Esophagus squamous epithelium (tissue), 5 donors: ENCODE data around the gene ARHGEF25. TPM values are rescaled to one million over a fixed set of nuclear protein-coding genes. Genes with fewer than 3 reads are reported as not detected.

Experiments
- DNase-seq: peaks from one replicate; lab custom pipeline; 2025; lab: John Stamatoyannopoulos, UW
- H3K27ac ChIP-seq, 4 donors: fragments of 200-600 bp; sonication (generic); one replicate each; pipeline ENCODE4 v1.5.1; 2016 to 2019; ENCODE audit warnings: mild to moderate bottlenecking in 1 of 4
- H3K27me3 ChIP-seq, 4 donors: fragments of 200-600 bp; sonication (generic); 1 replicate in 3 of 4; 2 replicates in 1 of 4; pipeline versions ENCODE4 v1.5.1 to v1.6.0; 2017 to 2021; ENCODE audit warnings: antibody characterized with exemption in 1 of 4
- H3K36me3 ChIP-seq, 3 donors: fragments of 200-600 bp; sonication (generic); one replicate each; pipeline ENCODE4 v1.5.1; 2016 to 2019
- H3K4me1 ChIP-seq, 3 donors: fragments of 200-600 bp; sonication (generic); one replicate each; pipeline ENCODE4 v1.5.1; 2017 to 2019
- H3K4me3 ChIP-seq, 4 donors: fragments of 200-600 bp; sonication (generic); 1 replicate in 3 of 4; 2 replicates in 1 of 4; pipeline ENCODE4 v1.5.1; 2016 to 2019; ENCODE audit warnings: mild to moderate bottlenecking in 2 of 4, moderate library complexity in 1 of 4
- H3K9me3 ChIP-seq, 3 donors: fragments of 200-600 bp; sonication (generic); one replicate each; pipeline ENCODE4 v1.5.1; 2016 to 2019
- CTCF ChIP-seq, 6 experiments: fragments of 450-650 bp in 4 of 6; fragments of 200-600 bp in 2 of 6; sonication (generic) in 2 of 6; IDR thresholded peaks; one replicate each; pipeline ENCODE4 v1.5.1; 2016 to 2019; ENCODE audit warnings: antibody characterized with exemption in 6 of 6, mild to moderate bottlenecking in 4 of 6, moderate library complexity in 4 of 6
- POLR2A ChIP-seq, 4 donors: fragments of 450-650 bp; IDR thresholded peaks; one replicate each; pipeline ENCODE4 v1.6.1; 2017; ENCODE audit warnings: antibody characterized with exemption in 4 of 4, mild to moderate bottlenecking in 4 of 4, moderate library complexity in 3 of 4
- WGBS, 2 donors: methylation state at CpG; one replicate each; pipeline ENCODE4 v1.1.5; 2018; 5-methylcytosine and 5-hydroxymethylcytosine counted together
- intact Hi-C: fragments of 100-400 bp; cut with DNase I; formaldehyde crosslinking; loops from one replicate; pipeline ENCODE4 v1.15.0; 2022
- total RNA-seq, 4 donors: library from RNA; depleted of rRNA; stranded (reverse); fragments of >200 nt; gene quantifications; one replicate each; pipeline ENCODE4 v1.1.0, GENCODE V29; 2016
- donor health status: DM: yes; HTN: yes; CAD: no.

The ARHGEF25 gene
- total RNA-seq, 4 donors from 2014 or later = 0.76 to 27.7 (median 6.2) TPM

DNA sequence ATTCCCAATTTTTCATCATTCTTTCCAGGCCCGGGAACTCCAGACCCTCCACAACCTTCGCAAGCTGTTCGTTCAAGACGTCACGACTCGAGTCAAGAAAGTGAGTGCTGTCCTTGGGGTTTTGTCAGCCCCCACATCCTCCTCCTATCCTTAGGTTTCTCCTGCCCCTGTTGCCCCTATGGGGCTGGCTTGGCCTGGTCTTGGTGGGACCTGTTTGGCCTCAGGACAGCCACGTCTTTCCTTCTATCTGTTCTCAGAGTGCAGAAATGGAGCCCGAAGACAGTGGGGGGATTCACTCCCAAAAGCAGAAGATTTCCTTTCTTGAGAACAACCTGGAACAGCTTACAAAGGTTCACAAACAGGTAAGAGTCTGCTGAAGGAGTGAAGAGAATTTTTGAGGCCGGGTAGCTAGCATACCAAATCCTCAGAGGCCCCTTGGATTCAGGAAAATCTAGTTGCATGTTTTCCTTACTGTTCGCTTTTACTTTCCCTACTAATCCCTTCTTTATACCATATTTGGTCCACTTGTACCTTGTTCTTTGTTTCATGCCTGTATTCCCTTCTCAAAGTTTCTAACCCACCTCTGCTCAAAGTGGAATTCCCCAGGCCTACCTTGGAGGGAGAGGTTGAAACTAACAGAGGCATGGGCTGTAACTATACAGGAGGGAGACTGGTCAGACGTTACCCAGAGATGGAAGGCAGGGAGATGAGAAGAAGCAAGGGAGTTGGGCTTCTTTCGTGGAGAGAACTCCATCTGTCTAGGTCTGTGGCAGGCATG is 33.1 kb upstream of the ARHGEF25 start:
- H3K4me1 ChIP-seq = no peaks in the 10 kb centered on the region
- no peak overlapping the region for H3K27ac ChIP-seq
- intact Hi-C loops = no loop called here
- TF ChIP-seq POLR2A (IDR thresholded peaks at IDR 0.05) = no peak
- TF ChIP-seq CTCF (IDR thresholded peaks at IDR 0.05) = no peak
- peaks cover 0 to 7% (median 0%) of the 10 kb centered on the region in 4 donors for H3K27me3 ChIP-seq
- no peak overlapping the region for H3K4me3 ChIP-seq
- H3K9me3 ChIP-seq = no peaks in the 10 kb centered on the region
- DNase-seq = no peak
- no peaks in the 10 kb centered on the region for H3K36me3 ChIP-seq
- 74 to 89% methylated on average over 11 to 12 of the region's 12 CpGs for WGBS, 2 donors

GRCh38 chr12:57579011-57579410 is 32.2 kb upstream of the ARHGEF25 start:
- no peak for TF ChIP-seq POLR2A (IDR thresholded peaks at IDR 0.05)
- TF ChIP-seq CTCF (IDR thresholded peaks at IDR 0.05) = no peak
- no peak for DNase-seq
- H3K9me3 ChIP-seq = no peaks in the 10 kb centered on the region
- no peak overlapping the region for H3K4me3 ChIP-seq
- H3K27me3 ChIP-seq = peaks cover 0 to 7% (median 0%) of the 10 kb centered on the region in 4 donors
- H3K36me3 ChIP-seq = no peaks in the 10 kb centered on the region
- 68 to 83% methylated on average over 1 to 2 of the region's 2 CpGs for WGBS, 2 donors
- no peak overlapping the region for H3K27ac ChIP-seq
- no peaks in the 10 kb centered on the region for H3K4me1 ChIP-seq
- intact Hi-C loops = no loop called here

GRCh38 chr12:57579677-57580465 is 31.4 kb upstream of the ARHGEF25 start:
- H3K9me3 ChIP-seq = no peaks in the 10 kb centered on the region
- intact Hi-C loops = loop anchor here (5.0 kb wide), 1 partner anchor 42 kb away; no protein-coding TSS in a partner anchor
- TF ChIP-seq CTCF (IDR thresholded peaks at IDR 0.05) (no peak), POLR2A (IDR thresholded peaks at IDR 0.05) (no peak)
- no peak overlapping the region for H3K4me3 ChIP-seq
- WGBS, 2 donors = 83 to 92% methylated on average over 8 of the region's 8 CpGs
- H3K36me3 ChIP-seq = no peaks in the 10 kb centered on the region
- no peak overlapping the region for H3K27ac ChIP-seq
- H3K27me3 ChIP-seq = peaks cover 0 to 10% (median 0%) of the 10 kb centered on the region in 4 donors
- DNase-seq = no peak
- no peaks in the 10 kb centered on the region for H3K4me1 ChIP-seq

DNA sequence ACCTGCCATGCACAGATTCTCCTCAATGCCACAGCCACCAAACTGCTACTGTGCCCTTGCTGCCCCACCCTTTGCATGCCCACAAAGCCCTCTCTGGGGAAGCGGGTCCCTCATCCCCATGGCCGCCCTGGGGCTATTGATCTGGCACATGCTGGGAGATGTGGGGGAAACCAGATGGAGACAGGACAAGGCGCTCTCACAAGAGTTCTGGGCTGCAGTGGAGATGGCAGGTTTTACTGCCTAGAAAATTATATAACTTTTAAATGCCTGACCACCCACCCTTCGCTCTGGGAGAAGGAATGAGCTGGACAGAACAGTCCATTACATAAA is 30.8 kb upstream of the ARHGEF25 start:
- no peak overlapping the region for H3K27ac ChIP-seq
- H3K36me3 ChIP-seq = no peaks in the 10 kb centered on the region
- no peak overlapping the region for H3K4me3 ChIP-seq
- H3K9me3 ChIP-seq = no peaks in the 10 kb centered on the region
- H3K4me1 ChIP-seq = no peaks in the 10 kb centered on the region
- DNase-seq = no peak
- TF ChIP-seq POLR2A (IDR thresholded peaks at IDR 0.05) (no peak), CTCF (IDR thresholded peaks at IDR 0.05) (no peak)
- 56 to 86% methylated on average over 3 to 4 of the region's 4 CpGs for WGBS, 2 donors
- peaks cover 0 to 16% (median 0%) of the 10 kb centered on the region in 4 donors for H3K27me3 ChIP-seq
- intact Hi-C loops = loop anchor here (5.0 kb wide), 1 partner anchor 42 kb away; no protein-coding TSS in a partner anchor

GRCh38 chr12:57581802-57582201 is 29.4 kb upstream of the ARHGEF25 start:
- no peak for DNase-seq
- no peak overlapping the region for H3K4me3 ChIP-seq

More at GRCh38 chr12:57581802-57582201, 29.4 kb upstream of the ARHGEF25 start:
- H3K27me3 ChIP-seq = peaks cover 0 to 16% (median 0%) of the 10 kb centered on the region in 4 donors
- TF ChIP-seq CTCF (IDR thresholded peaks at IDR 0.05) (no peak), POLR2A (IDR thresholded peaks at IDR 0.05) (no peak)
- WGBS, 2 donors = 100% methylated on average over 1 of the region's 1 CpG; no CpG with 5 or more reads in 1 of the 2 donors
- H3K36me3 ChIP-seq = no peaks in the 10 kb centered on the region
- H3K4me1 ChIP-seq = no peaks in the 10 kb centered on the region
- intact Hi-C loops = loop anchor here (5.0 kb wide), 1 partner anchor 40 kb away; no protein-coding TSS in a partner anchor
- no peaks in the 10 kb centered on the region for H3K9me3 ChIP-seq
- H3K27ac ChIP-seq = no peak overlapping the region
